Esophagus muscularis mucosa (tissue), 4 donors: ENCODE measurements around the gene EXOC3L4. TPM values are rescaled to one million over a fixed set of nuclear protein-coding genes. Genes with fewer than 3 reads are reported as not detected.

Experiments used
- DNase-seq: peaks from one replicate; pipeline ENCODE4 v3.0.0-alpha.2; 2017; ENCODE audit errors: extremely low spot score
- H3K27ac ChIP-seq, 4 donors: fragments of 200-600 bp; sonication (generic); replicated peaks in 1 of 4; 1 replicate in 3 of 4; 2 replicates in 1 of 4; pipeline ENCODE4 v1.5.1; 2016 to 2019; ENCODE audit warnings: mild to moderate bottlenecking in 1 of 4
- H3K27me3 ChIP-seq, 4 donors: fragments of 200-600 bp; sonication (generic); one replicate each; pipeline versions ENCODE4 v1.5.1 to v1.6.0; 2016 to 2019
- H3K36me3 ChIP-seq, 4 donors: fragments of 200-600 bp; sonication (generic); one replicate each; pipeline ENCODE4 v1.5.1; 2016 to 2019
- H3K4me1 ChIP-seq, 4 donors: fragments of 200-600 bp; sonication (generic); one replicate each; pipeline ENCODE4 v1.5.1; 2016 to 2019
- H3K4me3 ChIP-seq, 4 donors: fragments of 200-600 bp; sonication (generic); 1 replicate in 2 of 4; 2 replicates in 2 of 4; pipeline ENCODE4 v1.5.1; 2016 to 2019; ENCODE audit warnings: mild to moderate bottlenecking in 4 of 4, moderate library complexity in 1 of 4
- H3K9me3 ChIP-seq, 4 donors: fragments of 200-600 bp; sonication (generic); 1 replicate in 3 of 4; 2 replicates in 1 of 4; pipeline ENCODE4 v1.5.1; 2016 to 2019
- EP300 ChIP-seq: sonication (generic); formaldehyde crosslinking; IDR thresholded peaks from one replicate; pipeline ENCODE4 v1.6.1; 2017; ENCODE audit warnings: antibody characterized with exemption
- POLR2A ChIP-seq: fragments of 450-650 bp; IDR thresholded peaks from one replicate; pipeline ENCODE4 v1.6.1; 2017; ENCODE audit warnings: antibody characterized with exemption, moderate library complexity, mild to moderate bottlenecking, low read depth
- POLR2AphosphoS5 ChIP-seq, 2 donors: sonication (generic); formaldehyde crosslinking; IDR thresholded peaks; one replicate each; pipeline ENCODE4 v1.6.1; 2017; ENCODE audit warnings: antibody characterized with exemption in 2 of 2
- WGBS: methylation state at CpG from one replicate; pipeline ENCODE4 v1.1.5; 2018; 5-methylcytosine and 5-hydroxymethylcytosine counted together
- intact Hi-C: fragments of 100-400 bp; cut with DNase I; formaldehyde crosslinking; loops from one replicate; pipeline ENCODE4 v1.15.1; 2023
- total RNA-seq, 4 donors: library from RNA; depleted of rRNA; stranded (reverse); fragments of >200 nt; gene quantifications; one replicate each; pipeline versions ENCODE4 v1.1.0 to v1.2.1, GENCODE V29; 2016
- TF ChIP-seq, protein P1 (sequence below), 3 experiments: fragments of 200-600 bp in 2 of 3; fragments of 450-650 bp in 1 of 3; sonication (generic) in 2 of 3; IDR thresholded peaks; one replicate each; pipeline ENCODE4 v1.5.1; 2017 to 2019; ENCODE audit warnings: antibody characterized with exemption in 3 of 3, mild to moderate bottlenecking in 2 of 3, moderate library complexity in 1 of 3

The EXOC3L4 gene
- total RNA-seq, 4 donors from 2014 or later: 0.42 to 2.0 (median 1.2) TPM

DNA sequence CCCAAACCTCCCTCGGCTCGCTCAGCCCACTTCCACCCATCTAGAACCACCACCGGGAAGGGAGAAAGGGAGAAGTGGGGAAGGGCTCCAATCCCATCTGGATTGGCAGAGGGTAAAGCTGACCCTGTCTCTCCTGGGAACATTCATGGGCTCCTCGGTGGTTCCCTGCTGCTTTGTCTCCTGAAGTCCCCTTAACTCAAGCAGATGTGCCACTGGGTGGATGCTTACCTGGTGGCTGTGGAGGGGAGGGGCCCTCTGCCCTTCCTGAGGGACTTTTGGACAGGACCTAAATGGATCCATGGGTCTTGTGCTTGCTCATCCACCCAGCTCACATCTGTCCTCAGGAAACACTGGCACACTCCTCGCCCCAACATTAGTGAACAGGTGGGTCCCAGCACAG, 35.0 kb upstream of the EXOC3L4 start:
- no peak for DNase-seq
- Histone ChIP-seq H3K4me1 (peaks cover 32 to 49% (median 43%) of the 10 kb centered on the region in 4 donors), H3K9me3 (no peaks in the 10 kb centered on the region), H3K27ac (no peak overlapping the region), H3K4me3 (no peak overlapping the region), H3K36me3 (no peaks in the 10 kb centered on the region), H3K27me3 (no peaks in the 10 kb centered on the region)
- 88% methylated on average over 5 of the region's 5 CpGs for WGBS
- intact Hi-C loops: loop anchor here (5.0 kb wide), 2 partner anchors 282 to 328 kb away; partner anchors contain the start of genes MARK3 and TRAF3
- TF ChIP-seq, protein P1, sequence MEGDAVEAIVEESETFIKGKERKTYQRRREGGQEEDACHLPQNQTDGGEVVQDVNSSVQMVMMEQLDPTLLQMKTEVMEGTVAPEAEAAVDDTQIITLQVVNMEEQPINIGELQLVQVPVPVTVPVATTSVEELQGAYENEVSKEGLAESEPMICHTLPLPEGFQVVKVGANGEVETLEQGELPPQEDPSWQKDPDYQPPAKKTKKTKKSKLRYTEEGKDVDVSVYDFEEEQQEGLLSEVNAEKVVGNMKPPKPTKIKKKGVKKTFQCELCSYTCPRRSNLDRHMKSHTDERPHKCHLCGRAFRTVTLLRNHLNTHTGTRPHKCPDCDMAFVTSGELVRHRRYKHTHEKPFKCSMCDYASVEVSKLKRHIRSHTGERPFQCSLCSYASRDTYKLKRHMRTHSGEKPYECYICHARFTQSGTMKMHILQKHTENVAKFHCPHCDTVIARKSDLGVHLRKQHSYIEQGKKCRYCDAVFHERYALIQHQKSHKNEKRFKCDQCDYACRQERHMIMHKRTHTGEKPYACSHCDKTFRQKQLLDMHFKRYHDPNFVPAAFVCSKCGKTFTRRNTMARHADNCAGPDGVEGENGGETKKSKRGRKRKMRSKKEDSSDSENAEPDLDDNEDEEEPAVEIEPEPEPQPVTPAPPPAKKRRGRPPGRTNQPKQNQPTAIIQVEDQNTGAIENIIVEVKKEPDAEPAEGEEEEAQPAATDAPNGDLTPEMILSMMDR (IDR thresholded peaks at IDR 0.05): no peak
- no peak for TF ChIP-seq EP300
- no peak for TF ChIP-seq POLR2A
- no peak for TF ChIP-seq POLR2AphosphoS5 (IDR thresholded peaks at IDR 0.05)

- H3K36me3 ChIP-seq: no peaks in the 10 kb centered on the region
- WGBS: 79% methylated on average over 6 of the region's 6 CpGs
- intact Hi-C loops: no loop called here
Observed at GRCh38 chr14:103061482-103061976, 33.0 kb upstream of the EXOC3L4 start.

GRCh38 chr14:103064436-103064835, 30.1 kb upstream of the EXOC3L4 start:
- intact Hi-C loops: no loop called here
- 90% methylated on average over 4 of the region's 4 CpGs for WGBS

More at GRCh38 chr14:103061482-103061976, 33.0 kb upstream of the EXOC3L4 start:
- Histone ChIP-seq H3K4me3 (no peak overlapping the region), H3K27me3 (no peaks in the 10 kb centered on the region), H3K9me3 (no peaks in the 10 kb centered on the region), H3K4me1 (peaks cover 24 to 29% (median 26%) of the 10 kb centered on the region in 4 donors), H3K27ac (no peak overlapping the region)
- no peak for DNase-seq
- TF ChIP-seq POLR2A (no peak), EP300 (no peak), POLR2AphosphoS5 (IDR thresholded peaks at IDR 0.05) (no peak)
- TF ChIP-seq, protein P1 (IDR thresholded peaks at IDR 0.05): no peak

GRCh38 chr14:103064978-103065377, 29.5 kb upstream of the EXOC3L4 start:
- intact Hi-C loops: no loop called here
- no peak for DNase-seq
- H3K27me3 ChIP-seq: peaks cover 0 to 9% (median 0%) of the 10 kb centered on the region in 4 donors
- WGBS: 92% methylated on average over 12 of the region's 12 CpGs
- H3K9me3 ChIP-seq: no peaks in the 10 kb centered on the region
- H3K4me1 ChIP-seq: peaks cover 1 to 25% (median 17%) of the 10 kb centered on the region in 4 donors
- no peak overlapping the region for H3K27ac ChIP-seq
- no peaks in the 10 kb centered on the region for H3K36me3 ChIP-seq
- no peak overlapping the region for H3K4me3 ChIP-seq
- TF ChIP-seq POLR2A (no peak), EP300 (no peak), POLR2AphosphoS5 (IDR thresholded peaks at IDR 0.05) (no peak)
- TF ChIP-seq, protein P1 (IDR thresholded peaks at IDR 0.05): no peak

More at GRCh38 chr14:103064436-103064835, 30.1 kb upstream of the EXOC3L4 start:
- peaks cover 0 to 5% (median 0%) of the 10 kb centered on the region in 4 donors for H3K27me3 ChIP-seq
- no peaks in the 10 kb centered on the region for H3K36me3 ChIP-seq
- H3K27ac ChIP-seq: no peak overlapping the region
- H3K4me3 ChIP-seq: no peak overlapping the region
- DNase-seq: no peak
- peaks cover 7 to 30% (median 20%) of the 10 kb centered on the region in 4 donors for H3K4me1 ChIP-seq
- TF ChIP-seq, protein P1 (IDR thresholded peaks at IDR 0.05): no peak
- TF ChIP-seq POLR2A: no peak
- TF ChIP-seq POLR2AphosphoS5 (IDR thresholded peaks at IDR 0.05): no peak
- TF ChIP-seq EP300: no peak
- no peaks in the 10 kb centered on the region for H3K9me3 ChIP-seq

DNA sequence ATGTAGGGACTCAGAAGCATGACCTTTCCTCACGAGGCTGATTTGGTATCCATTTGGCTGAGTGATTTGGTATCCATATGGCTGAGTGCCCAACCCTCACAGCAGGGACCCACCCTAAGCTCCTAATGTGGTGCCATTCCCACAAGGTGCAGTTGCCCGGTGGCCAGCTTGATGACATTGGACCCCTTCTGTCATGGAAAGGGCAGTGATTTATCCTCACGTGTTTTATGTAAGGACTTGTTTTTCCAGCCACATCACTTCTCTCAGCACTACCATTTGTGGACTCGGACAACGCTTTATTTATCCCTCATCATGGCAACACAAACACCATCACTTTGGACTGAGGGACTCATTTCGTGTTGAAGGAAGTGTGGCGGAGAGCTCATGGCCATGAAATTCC, 28.7 kb upstream of the EXOC3L4 start:
- Histone ChIP-seq H3K4me3 (no peak overlapping the region), H3K4me1 (peaks cover 0 to 24% (median 14%) of the 10 kb centered on the region in 4 donors), H3K27me3 (peaks cover 0 to 16% (median 0%) of the 10 kb centered on the region in 4 donors), H3K27ac (peak overlapping the region in 1 of 4 donors; percentile 40), H3K36me3 (no peaks in the 10 kb centered on the region), H3K9me3 (no peaks in the 10 kb centered on the region)
- TF ChIP-seq, protein P1 (IDR thresholded peaks at IDR 0.05): no peak
- TF ChIP-seq POLR2AphosphoS5 (IDR thresholded peaks at IDR 0.05): no peak
- no peak for TF ChIP-seq EP300
- no peak for TF ChIP-seq POLR2A
- DNase-seq: no peak
- WGBS: 69% methylated on average over 7 of the region's 7 CpGs
- intact Hi-C loops: no loop called here
